ENCODE data around the gene OR10G8.
A peak's percentile ranks its signal among the peaks of the same experiment; 100 is the strongest.
"Not testable (repeated sequence)": the region's sequence is repeated elsewhere in the genome, so short reads cannot be mapped to it uniquely, and the experiment has no call there.

OR10G8 gene

DNA sequence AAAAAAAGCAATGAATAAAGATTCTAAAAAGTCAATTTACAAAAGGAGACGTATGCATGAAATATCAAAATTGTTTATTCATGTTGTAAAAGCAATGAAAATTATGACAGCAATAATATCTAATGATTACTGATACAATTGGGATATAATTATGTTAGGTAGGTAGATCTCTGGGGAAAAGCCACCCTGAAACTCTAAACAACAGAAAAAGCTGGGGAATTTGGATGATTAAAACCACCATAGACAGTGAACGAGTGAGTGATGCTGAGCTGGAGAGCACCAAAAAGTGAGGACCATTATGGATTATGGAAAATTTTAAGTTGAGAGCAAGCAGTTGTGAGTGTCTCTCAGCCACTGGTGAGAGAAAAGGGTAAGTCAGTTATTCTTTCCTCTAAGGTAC is at the start of gene OR10G8:
OR10G8 (plus strand) TSS at position 301 of the 400 bp plus-strand sequence. CDS start 2,825 bp downstream, outside the sequence.
- no peak for DNase-seq (ENCODE audit: low read depth in 2 of 2, low spot score in 1 of 2)

- DNase-seq (ENCODE audit: low read depth in 2 of 2, low spot score in 1 of 2) = no peak
Observed at GRCh38 chr11:123977731-123978347, 48.8 kb upstream of the OR10G8 start, which contains the start of gene OR10S1. Gene OR10S1 (minus strand): TSS chr11:123977781. CDS start chr11:123977664, 117 bp downstream.

DNA sequence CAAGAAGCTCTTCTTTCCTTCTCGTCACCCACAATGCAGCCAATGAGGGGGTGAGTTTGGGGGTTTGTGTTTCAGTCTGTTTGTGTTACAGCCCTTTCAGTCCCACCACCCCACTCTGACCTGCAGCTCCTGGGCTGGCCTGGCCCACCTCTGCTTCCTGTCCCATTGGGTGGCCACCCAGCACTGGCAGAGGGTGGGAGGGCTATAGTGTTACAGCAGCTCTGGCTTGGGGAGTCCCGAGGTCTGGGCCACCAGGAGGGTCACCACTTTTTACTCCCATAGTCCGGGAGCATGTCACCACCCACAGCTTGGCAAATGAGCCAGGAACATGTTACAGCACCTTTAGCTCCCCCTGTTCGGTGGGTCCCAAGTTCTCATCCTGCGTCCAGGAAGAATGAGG is 47.3 kb upstream of the OR10G8 start:
- no peak for DNase-seq (ENCODE audit: low read depth in 2 of 2, low spot score in 1 of 2)

DNA sequence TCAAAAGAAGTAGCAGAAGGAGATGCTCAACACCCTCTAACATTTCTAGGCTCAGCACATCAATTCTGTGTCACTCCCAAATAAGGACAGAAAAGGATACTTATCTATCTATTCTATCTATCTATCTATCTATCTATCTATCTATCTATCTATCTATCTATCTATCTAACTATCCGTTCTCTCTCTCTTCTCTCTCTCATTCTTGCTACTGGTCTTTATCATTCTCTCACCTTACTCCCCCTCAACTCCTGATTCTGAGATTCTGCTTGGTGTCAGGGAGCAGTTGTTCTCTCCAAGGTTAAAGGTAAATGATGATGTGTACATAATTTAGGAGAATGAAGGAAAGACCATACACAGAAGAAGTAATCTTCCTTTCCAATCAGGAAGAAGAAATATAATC is 31.5 kb upstream of the OR10G8 start, which contains the start of gene OR10G6:
OR10G6 (minus strand) TSS at position 43 of the 400 bp plus-strand sequence; CDS start at position 43, 0 bp downstream.
- no peak for DNase-seq (ENCODE audit: low read depth in 2 of 2, low spot score in 1 of 2)

GRCh38 chr11:124012697-124013096 is 13.9 kb upstream of the OR10G8 start, which contains the start of gene OR10G4:
Gene OR10G4 (plus strand): TSS chr11:124012997. CDS start chr11:124015575, 2,578 bp downstream.
- no peak for DNase-seq (ENCODE audit: low read depth in 2 of 2, low spot score in 1 of 2)

DNA sequence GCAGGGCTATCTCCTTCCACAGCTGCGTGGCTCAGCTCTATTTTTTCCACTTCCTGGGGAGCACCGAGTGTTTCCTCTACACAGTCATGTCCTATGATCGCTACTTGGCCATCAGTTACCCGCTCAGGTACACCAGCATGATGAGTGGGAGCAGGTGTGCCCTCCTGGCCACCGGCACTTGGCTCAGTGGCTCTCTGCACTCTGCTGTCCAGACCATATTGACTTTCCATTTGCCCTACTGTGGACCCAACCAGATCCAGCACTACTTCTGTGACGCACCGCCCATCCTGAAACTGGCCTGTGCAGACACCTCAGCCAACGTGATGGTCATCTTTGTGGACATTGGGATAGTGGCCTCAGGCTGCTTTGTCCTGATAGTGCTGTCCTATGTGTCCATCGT is 10.8 kb upstream of the OR10G8 start:
- not testable (repeated sequence) for DNase-seq (ENCODE audit: low read depth in 2 of 2, low spot score in 1 of 2)

GRCh38 chr11:124036666-124037065 is 10.1 kb downstream of the OR10G8 start:
- no peak for DNase-seq (ENCODE audit: low read depth in 2 of 2, low spot score in 1 of 2)

DNA sequence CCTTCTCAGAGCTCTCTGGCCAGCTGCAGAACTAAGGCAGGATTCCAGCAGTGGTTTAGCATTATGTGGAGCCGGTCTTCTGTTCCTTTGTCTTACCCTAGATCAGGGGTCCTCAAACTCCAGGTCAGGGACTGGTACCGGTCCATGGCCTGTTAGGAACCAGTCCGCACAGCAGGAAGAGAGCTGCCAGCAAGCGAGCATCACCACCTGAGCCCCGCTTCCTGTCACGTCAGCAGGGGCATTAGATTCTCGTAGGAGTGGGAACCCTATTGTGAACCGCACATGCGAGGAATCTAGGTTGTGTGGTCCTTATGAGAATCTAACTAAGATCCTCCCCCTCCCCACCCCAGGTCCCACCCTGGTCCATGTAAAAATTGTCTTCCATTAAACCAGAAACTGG is 13.0 kb downstream of the OR10G8 start:
- DNase-seq (ENCODE audit: low read depth in 2 of 2, low spot score in 1 of 2) = no peak

DNA sequence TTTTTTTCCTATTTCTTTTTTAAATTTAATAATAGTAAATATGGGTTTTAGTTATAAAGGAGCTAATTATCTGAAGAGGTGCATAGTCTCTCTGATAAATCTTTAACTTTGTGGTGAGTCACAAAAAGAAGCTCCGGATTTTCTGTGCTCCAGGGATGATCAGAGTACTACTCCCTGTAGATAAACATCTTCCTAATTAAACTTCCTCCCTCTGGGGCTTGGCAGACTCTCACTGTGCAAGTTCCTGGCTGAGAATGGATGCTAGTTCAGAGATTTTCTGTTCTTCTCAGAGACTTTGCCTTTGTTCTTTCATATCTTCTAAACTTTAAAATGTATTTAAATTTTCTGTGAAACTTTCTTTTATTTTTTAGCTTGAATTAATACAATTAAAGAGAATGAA is 14.7 kb downstream of the OR10G8 start, which contains the start of gene OR10G7:
OR10G7 (minus strand) TSS at position 72 of the 400 bp plus-strand sequence. CDS start 2,324 bp downstream, outside the sequence.
- no peak for DNase-seq (ENCODE audit: low read depth in 2 of 2, low spot score in 1 of 2)

DNA sequence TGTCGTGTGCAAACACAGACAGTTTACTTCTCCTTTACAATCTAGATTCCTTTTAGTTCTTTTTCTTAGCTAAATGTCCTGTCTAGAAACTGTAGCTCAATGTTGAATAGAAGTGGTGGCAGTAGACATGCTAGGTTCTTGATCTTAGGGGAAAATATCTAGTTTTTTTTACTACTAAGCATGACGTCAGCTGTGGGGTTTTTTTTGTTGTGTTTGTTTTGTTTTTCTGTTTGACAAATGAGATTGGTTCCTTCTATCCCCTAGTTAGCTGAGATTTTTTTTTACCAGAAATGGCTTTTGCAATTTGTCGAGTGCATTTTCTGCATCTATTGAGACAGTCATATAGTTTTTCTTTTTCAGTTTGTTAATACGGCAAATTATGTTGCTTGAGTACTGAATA is 16.8 kb downstream of the OR10G8 start:
- no peak for DNase-seq (ENCODE audit: low read depth in 2 of 2, low spot score in 1 of 2)

- no peak for DNase-seq (ENCODE audit: low read depth in 2 of 2, low spot score in 1 of 2)
Observed at GRCh38 chr11:124050748-124051147, 24.1 kb downstream of the OR10G8 start.

DNA sequence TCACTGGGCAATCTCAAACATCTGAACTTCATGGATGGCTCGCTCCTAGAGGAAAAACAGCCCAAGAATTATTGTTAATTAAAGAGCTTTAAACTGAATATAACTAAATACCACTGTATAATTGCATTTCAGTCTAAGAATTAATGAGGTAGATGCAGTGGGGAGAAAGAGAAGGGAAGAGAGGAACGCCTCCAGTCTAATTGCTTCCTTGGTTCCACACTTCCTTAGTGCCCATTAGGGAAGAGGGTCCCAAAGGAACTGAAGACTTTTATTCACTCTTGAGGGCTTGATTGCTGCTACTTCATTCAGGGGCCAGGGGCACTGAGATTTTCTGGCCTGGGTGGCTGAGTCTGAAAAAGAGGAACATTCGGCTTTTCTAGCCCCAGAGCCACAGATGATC is 26.4 kb downstream of the OR10G8 start:
- DNase-seq (ENCODE audit: low read depth in 2 of 2, low spot score in 1 of 2) = no peak

DNA sequence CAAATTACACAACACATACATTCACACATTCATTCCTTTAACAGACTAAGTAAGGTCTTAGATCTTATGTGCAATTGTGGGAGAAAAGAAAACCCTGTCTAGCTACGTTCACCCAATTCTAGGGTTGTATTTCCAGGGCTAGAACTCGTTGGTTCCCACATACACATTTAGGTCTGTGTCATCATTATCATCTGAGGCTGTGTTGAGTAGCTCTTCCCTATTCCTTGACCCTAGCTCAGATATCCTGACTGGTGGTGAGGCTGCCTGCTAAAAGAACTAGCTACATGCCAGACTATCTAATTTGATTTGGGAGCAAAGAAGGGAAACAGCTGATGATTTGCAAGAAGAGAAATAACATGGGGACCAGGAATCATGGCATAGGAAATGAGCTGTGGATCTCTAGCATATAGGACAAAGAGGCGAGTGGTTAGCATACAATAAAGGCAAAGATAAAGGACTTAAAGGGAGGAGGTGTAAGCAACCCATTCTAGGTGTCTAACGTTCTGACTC is 42.1 kb downstream of the OR10G8 start:
- no peak for DNase-seq (ENCODE audit: low read depth in 2 of 2, low spot score in 1 of 2)

DNA sequence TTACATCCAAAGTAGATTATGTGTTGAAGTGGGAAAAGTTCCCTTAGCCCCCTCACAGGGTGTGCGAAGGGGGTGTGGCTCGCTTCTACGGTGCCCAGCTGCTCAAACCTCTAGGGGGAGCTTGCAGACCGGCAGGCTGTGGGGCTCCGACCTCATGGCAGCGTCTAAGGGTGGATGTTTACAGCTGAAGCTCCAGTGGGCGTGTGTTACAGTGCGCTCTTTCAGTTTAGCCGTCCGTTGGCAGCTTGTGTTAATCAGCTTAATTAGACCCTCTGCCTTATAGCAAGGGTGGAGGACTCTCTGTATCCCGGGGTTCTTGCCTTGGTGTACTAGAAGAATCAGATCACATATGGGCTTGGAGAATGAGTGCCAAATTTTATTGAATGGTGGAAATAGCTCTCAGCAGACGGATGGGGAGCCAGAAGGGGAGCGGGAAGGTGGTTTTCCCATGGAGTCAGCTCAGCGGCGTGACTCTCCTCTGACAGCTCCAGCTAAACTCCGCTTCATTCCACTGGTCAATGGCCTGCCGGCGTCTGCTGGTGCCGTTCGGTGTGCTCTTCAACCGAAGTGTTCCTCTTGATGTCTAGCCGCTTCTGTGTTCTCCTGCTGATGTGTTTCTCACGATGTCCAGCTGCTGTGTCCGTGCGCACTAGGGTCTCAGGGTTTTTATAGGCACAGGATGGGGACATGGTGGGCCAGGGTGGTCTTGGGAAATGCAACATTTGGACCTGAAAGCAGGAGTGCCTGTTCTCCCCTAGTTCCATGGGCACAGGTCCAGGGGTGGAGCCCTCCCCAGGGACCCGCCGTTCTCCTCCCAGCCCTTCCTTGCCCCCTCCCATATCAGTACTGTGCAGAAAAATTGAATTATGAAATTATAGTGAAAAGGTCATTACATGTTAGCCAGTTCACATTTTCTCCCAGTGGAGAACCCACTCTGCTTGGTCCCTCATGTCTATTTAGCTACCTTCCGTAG is 43.1 kb downstream of the OR10G8 start:
- DNase-seq (ENCODE audit: low read depth in 2 of 2, low spot score in 1 of 2) = no peak

- peak; percentile 20 to 38 for DNase-seq (ENCODE audit: low read depth in 2 of 2, low spot score in 1 of 2)
Observed at GRCh38 chr11:124070915-124071622, 44.5 kb downstream of the OR10G8 start.

DNA sequence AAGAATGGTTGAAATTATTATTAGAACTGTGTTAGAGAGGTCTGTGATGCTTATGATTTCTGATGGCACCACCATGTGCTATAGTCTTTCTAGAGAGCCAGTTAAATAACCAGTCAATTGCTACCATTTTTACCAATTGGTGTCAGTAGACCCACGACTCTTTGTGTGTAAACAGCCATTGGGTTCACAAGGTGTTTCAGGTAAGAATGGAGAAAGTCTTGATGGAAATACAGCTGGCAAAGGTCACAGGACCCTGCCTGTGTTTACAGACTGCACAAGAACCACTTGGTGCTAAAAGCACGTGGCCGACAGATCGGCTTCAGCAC is 45.0 kb downstream of the OR10G8 start:
- no peak for DNase-seq (ENCODE audit: low read depth in 2 of 2, low spot score in 1 of 2)

DNA sequence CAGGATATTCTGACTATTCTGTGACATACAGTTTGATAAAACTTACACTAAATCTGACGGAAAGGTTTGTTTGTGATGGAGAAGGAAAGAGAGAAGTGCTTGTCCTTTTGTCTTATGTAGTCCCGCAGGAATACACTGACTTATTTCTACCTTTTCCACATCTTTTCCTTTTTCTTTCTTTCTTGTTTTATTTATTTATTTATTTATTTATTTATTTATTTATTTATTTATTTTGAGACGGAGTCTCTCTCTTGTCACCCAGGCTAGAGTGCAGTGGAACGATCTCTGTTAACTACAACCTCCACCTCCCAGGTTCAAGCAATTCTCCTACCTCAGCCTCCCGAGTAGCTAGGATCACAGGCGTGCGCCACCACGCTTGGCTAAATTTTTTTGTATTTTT is 45.5 kb downstream of the OR10G8 start:
- DNase-seq (ENCODE audit: low read depth in 2 of 2, low spot score in 1 of 2) = no peak

DNA sequence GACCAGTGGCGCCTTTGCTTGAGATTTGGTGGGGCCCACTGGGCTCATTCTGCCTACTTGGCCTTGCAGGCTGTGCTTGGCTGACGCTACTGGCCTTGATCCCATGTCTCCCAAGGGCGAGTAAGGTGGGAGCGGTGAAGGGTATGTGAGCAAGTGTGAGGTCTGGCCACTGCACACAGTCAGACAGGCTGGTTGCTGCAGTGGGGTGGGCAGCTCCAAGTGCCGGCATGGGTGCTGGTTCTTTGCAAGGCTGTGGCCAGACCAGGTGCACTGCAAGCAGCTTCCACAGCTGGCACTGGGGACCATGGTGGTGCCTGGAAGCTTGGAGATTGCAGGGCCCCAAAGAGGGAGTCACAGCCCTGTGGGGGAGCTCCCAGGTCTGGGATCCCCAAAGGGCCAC is 48.0 kb downstream of the OR10G8 start:
- no peak for DNase-seq (ENCODE audit: low read depth in 2 of 2, low spot score in 1 of 2)

DNA sequence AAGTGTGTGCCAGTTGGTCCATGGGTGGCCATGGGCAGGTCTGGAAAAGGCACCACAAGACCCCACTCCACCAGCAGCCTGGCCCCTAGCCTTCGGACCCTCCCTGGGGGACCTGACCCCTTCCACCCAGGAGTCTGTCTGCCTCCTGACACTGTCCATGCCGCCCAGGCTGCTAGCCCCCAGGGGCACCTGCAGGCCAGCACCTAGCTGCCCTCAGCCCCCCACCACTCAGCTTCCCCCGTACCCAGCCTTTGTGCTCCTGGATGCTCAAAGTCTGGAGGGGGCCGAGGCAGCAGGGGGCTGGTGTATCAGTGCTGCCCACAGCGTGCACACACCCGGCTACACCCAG is 48.9 kb downstream of the OR10G8 start:
- DNase-seq (ENCODE audit: low read depth in 2 of 2, low spot score in 1 of 2) = no peak

DNA sequence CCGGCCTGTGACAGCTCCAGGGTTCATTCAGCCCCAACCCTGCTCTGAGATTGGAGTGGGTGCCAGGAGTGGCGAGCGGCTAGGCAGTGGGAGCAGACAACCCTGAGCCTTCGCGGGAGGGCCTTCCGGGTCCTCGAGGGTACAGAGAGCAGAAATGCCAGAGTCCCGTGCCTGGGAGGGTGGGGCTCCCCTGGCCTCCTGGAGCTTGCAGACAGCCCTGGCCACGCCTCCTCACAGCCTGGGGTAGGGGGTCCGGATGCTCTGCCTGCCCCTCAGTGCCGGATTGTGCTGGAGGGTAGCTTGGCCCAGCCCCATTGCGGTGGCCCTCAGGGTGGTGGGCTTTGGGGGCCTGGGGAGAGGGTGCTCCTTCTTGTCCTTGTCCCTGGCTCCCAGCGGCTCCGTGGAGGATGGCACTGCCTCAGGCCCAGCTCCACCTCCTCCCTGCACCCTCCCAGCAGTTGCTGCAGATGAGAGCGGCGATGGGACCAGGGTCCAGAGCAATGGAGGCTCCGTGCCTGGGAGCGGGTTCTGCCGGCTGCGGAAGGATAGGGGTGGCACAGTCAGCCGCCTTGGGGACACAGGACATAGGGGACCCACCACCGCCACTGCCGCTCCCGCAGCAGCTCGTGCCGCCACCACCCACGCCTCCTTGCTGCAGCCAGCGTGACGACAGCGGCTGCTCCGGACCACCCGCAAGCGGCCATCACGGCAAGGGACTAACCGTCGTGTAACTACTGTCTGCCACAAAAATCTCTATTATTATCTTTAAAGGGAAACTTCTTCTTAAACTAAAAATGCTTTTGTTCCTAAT is 49.4 kb downstream of the OR10G8 start:
- DNase-seq (ENCODE audit: low read depth in 2 of 2, low spot score in 1 of 2) = no peak

Measured in stimulated activated CD8-positive, alpha-beta memory T cell treated with anti-CD3 and anti-CD28 coated beads, Interleukin-4, amount 100 ng/mL, for 1 hour (primary cell).